ENCODE measurements around the gene PRKG1. TPM values are rescaled to one million over a fixed set of nuclear protein-coding genes. Genes with fewer than 3 reads are reported as not detected.

PRKG1 gene
- total and polyA plus RNA-seq, 4 donors = 0.46 to 5.1 (median 1.5) TPM

DNA sequence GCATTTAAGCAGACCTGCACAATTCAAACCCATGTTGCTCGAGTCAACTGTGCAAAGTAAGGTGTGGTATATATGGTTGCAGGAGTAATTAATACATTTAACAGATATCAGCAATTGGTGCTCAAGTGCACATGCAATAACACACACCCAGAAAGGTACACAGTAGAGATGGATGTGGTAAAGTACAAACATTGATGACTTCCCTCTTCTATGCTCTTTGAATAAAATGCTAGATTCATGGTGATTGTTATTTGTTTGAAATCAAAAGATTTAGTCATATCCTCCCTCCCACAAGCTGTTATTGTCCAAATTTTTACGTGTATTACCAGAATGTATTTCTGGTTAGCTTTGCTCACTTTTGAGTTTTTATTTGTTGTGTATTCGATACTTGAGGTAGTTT lies 887.1 kb downstream of the PRKG1 start:
- no peak overlapping the region for H3K4me3 ChIP-seq (ENCODE audit: low read depth in 1 of 3, low read length in 3 of 3)
- TF ChIP-seq YY1 (IDR thresholded peaks at IDR 0.05) (no peak), FOXA1 (IDR thresholded peaks at IDR 0.05) (no peak), HNF4G (IDR thresholded peaks at IDR 0.05) (no peak), FOXA2 (IDR thresholded peaks at IDR 0.05) (no peak), RXRA (IDR thresholded peaks at IDR 0.05) (no peak), JUND (IDR thresholded peaks at IDR 0.05) (no peak), HNF4A (conservative IDR thresholded peaks at IDR 0.05) (no peak), SP1 (IDR thresholded peaks at IDR 0.05) (no peak), RAD21 (IDR thresholded peaks at IDR 0.05) (no peak), GABPA (IDR thresholded peaks at IDR 0.05 in 1 of 2, conservative IDR thresholded peaks at IDR 0.05 in 1 of 2) (no peak), NR2F2 (IDR thresholded peaks at IDR 0.05) (no peak), TAF1 (conservative IDR thresholded peaks at IDR 0.05) (no peak)
- TF ChIP-seq, protein P1, sequence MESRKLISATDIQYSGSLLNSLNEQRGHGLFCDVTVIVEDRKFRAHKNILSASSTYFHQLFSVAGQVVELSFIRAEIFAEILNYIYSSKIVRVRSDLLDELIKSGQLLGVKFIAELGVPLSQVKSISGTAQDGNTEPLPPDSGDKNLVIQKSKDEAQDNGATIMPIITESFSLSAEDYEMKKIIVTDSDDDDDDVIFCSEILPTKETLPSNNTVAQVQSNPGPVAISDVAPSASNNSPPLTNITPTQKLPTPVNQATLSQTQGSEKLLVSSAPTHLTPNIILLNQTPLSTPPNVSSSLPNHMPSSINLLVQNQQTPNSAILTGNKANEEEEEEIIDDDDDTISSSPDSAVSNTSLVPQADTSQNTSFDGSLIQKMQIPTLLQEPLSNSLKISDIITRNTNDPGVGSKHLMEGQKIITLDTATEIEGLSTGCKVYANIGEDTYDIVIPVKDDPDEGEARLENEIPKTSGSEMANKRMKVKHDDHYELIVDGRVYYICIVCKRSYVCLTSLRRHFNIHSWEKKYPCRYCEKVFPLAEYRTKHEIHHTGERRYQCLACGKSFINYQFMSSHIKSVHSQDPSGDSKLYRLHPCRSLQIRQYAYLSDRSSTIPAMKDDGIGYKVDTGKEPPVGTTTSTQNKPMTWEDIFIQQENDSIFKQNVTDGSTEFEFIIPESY (IDR thresholded peaks at IDR 0.05) = no peak
- TF ChIP-seq, protein P2, sequence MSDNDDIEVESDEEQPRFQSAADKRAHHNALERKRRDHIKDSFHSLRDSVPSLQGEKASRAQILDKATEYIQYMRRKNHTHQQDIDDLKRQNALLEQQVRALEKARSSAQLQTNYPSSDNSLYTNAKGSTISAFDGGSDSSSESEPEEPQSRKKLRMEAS (IDR thresholded peaks at IDR 0.05) = no peak
- TF ChIP-seq, protein P3, sequence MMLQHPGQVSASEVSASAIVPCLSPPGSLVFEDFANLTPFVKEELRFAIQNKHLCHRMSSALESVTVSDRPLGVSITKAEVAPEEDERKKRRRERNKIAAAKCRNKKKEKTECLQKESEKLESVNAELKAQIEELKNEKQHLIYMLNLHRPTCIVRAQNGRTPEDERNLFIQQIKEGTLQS (IDR thresholded peaks at IDR 0.05) = no peak
- TF ChIP-seq, protein P4, sequence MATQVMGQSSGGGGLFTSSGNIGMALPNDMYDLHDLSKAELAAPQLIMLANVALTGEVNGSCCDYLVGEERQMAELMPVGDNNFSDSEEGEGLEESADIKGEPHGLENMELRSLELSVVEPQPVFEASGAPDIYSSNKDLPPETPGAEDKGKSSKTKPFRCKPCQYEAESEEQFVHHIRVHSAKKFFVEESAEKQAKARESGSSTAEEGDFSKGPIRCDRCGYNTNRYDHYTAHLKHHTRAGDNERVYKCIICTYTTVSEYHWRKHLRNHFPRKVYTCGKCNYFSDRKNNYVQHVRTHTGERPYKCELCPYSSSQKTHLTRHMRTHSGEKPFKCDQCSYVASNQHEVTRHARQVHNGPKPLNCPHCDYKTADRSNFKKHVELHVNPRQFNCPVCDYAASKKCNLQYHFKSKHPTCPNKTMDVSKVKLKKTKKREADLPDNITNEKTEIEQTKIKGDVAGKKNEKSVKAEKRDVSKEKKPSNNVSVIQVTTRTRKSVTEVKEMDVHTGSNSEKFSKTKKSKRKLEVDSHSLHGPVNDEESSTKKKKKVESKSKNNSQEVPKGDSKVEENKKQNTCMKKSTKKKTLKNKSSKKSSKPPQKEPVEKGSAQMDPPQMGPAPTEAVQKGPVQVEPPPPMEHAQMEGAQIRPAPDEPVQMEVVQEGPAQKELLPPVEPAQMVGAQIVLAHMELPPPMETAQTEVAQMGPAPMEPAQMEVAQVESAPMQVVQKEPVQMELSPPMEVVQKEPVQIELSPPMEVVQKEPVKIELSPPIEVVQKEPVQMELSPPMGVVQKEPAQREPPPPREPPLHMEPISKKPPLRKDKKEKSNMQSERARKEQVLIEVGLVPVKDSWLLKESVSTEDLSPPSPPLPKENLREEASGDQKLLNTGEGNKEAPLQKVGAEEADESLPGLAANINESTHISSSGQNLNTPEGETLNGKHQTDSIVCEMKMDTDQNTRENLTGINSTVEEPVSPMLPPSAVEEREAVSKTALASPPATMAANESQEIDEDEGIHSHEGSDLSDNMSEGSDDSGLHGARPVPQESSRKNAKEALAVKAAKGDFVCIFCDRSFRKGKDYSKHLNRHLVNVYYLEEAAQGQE (IDR thresholded peaks at IDR 0.05) = no peak
- TF ChIP-seq, protein P5, sequence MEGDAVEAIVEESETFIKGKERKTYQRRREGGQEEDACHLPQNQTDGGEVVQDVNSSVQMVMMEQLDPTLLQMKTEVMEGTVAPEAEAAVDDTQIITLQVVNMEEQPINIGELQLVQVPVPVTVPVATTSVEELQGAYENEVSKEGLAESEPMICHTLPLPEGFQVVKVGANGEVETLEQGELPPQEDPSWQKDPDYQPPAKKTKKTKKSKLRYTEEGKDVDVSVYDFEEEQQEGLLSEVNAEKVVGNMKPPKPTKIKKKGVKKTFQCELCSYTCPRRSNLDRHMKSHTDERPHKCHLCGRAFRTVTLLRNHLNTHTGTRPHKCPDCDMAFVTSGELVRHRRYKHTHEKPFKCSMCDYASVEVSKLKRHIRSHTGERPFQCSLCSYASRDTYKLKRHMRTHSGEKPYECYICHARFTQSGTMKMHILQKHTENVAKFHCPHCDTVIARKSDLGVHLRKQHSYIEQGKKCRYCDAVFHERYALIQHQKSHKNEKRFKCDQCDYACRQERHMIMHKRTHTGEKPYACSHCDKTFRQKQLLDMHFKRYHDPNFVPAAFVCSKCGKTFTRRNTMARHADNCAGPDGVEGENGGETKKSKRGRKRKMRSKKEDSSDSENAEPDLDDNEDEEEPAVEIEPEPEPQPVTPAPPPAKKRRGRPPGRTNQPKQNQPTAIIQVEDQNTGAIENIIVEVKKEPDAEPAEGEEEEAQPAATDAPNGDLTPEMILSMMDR (IDR thresholded peaks at IDR 0.05; ENCODE audit: low read depth, low read length, missing input control) = no peak
- no peak overlapping the region for H3K9ac ChIP-seq (ENCODE audit: low read depth in 1 of 2, low read length in 2 of 2)
- H3K36me3 ChIP-seq (ENCODE audit: control insufficient read depth in 4 of 4, insufficient read depth in 3 of 4, low read depth in 1 of 4, low read length in 3 of 4) = no peaks in the 10 kb centered on the region
- no peak overlapping the region for H3K27ac ChIP-seq (ENCODE audit: low read depth in 1 of 2, low read length in 2 of 2)
- DNase-seq (ENCODE audit: low spot score) = no peak
- 54% methylated on average over 3 of the region's 3 CpGs for WGBS
- no peaks in the 10 kb centered on the region for H3K9me3 ChIP-seq (ENCODE audit: control insufficient read depth in 4 of 4, low read length in 3 of 4)
- H3K27me3 ChIP-seq (ENCODE audit: control insufficient read depth in 4 of 4, insufficient read depth in 4 of 4, low read length in 3 of 4) = peaks cover 0 to 1% (median 0%) of the 10 kb centered on the region in 4 donors
- H3K4me1 ChIP-seq (ENCODE audit: control insufficient read depth in 4 of 4, insufficient read depth in 4 of 4, low read length in 3 of 4) = no peaks in the 10 kb centered on the region

DNA sequence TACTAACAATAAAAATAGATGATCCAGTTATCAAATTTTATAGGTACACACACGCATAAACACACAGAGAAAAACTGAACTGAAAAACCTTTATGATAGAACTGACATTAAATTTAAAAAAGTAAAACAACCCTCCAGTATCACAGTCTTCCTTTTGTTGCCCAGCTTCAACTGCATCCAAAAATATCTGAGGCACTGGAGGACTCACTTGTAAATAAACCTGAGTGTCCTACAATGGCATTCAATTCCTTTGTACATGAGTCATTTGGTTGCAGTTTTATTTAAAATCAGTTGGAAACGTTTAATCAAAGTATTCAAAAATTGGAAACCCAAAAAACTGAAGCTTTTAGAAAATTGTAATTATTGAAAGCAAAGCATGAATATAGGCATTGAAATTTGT lies 890.3 kb downstream of the PRKG1 start:
- no peaks in the 10 kb centered on the region for H3K9me3 ChIP-seq (ENCODE audit: control insufficient read depth in 4 of 4, low read length in 3 of 4)
- H3K27ac ChIP-seq (ENCODE audit: low read depth in 1 of 2, low read length in 2 of 2) = no peak overlapping the region
- DNase-seq (ENCODE audit: low spot score) = no peak
- TF ChIP-seq TAF1 (conservative IDR thresholded peaks at IDR 0.05) = no peak
- TF ChIP-seq, protein P2 (IDR thresholded peaks at IDR 0.05) = no peak
- no peak for TF ChIP-seq GABPA (IDR thresholded peaks at IDR 0.05 in 1 of 2, conservative IDR thresholded peaks at IDR 0.05 in 1 of 2)
- no peak for TF ChIP-seq FOXA1 (IDR thresholded peaks at IDR 0.05)
- TF ChIP-seq HNF4A (conservative IDR thresholded peaks at IDR 0.05) = no peak
- TF ChIP-seq, protein P1 (IDR thresholded peaks at IDR 0.05) = no peak
- TF ChIP-seq, protein P3 (IDR thresholded peaks at IDR 0.05) = no peak
- TF ChIP-seq EGR1 (IDR thresholded peaks at IDR 0.05; ENCODE audit: low read depth in 2 of 2) = no peak
- no peak for TF ChIP-seq NR2F2 (IDR thresholded peaks at IDR 0.05)
- no peak for TF ChIP-seq JUND (IDR thresholded peaks at IDR 0.05)
- peaks cover 0 to 3% (median 0%) of the 10 kb centered on the region in 4 donors for H3K27me3 ChIP-seq (ENCODE audit: control insufficient read depth in 4 of 4, insufficient read depth in 4 of 4, low read length in 3 of 4)
- WGBS = 56% methylated on average over 2 of the region's 2 CpGs
- no peaks in the 10 kb centered on the region for H3K4me1 ChIP-seq (ENCODE audit: control insufficient read depth in 4 of 4, insufficient read depth in 4 of 4, low read length in 3 of 4)
- no peak overlapping the region for H3K9ac ChIP-seq (ENCODE audit: low read depth in 1 of 2, low read length in 2 of 2)
- no peak overlapping the region for H3K4me3 ChIP-seq (ENCODE audit: low read depth in 1 of 3, low read length in 3 of 3)
- no peaks in the 10 kb centered on the region for H3K36me3 ChIP-seq (ENCODE audit: control insufficient read depth in 4 of 4, insufficient read depth in 3 of 4, low read depth in 1 of 4, low read length in 3 of 4)
